ENCODE measurements around the gene CIB4.

Gene CIB4

DNA sequence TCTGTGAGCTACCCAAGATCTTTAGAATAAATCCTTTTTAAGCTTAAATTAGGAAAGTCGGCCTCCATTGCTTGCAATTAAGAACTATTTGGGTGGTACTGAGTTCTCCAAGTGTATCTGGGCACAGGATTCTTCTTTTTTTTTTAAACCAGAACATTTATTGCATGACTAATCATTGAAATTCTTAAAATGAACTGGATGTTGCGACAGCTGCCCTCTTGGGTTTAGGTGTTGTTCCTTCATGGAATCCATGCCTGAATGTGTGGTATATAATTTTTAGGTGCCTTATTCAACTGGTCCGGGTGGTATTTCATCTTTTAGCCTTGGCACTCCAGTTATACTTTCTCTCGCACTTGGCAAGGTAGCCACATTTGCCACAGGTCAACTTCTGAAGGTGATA, 36.9 kb upstream of the CIB4 start:
- H3K27ac ChIP-seq = no peak overlapping the region
- no peak overlapping the region for H3K4me2 ChIP-seq (ENCODE audit: low read length)
- H3K4me1 ChIP-seq = peaks cover 4% of the 10 kb centered on the region
- H2AFZ ChIP-seq = no peak overlapping the region
- no peaks in the 10 kb centered on the region for H3K9me3 ChIP-seq (ENCODE audit: control insufficient read depth, low read length)
- no peak for TF ChIP-seq CTCF (IDR thresholded peaks at IDR 0.05)
- no peaks in the 10 kb centered on the region for H3K36me3 ChIP-seq (ENCODE audit: control insufficient read depth, insufficient read depth, low read length)
- no peaks in the 10 kb centered on the region for H3K79me2 ChIP-seq
- no peak overlapping the region for H3K9ac ChIP-seq
- H3K4me3 ChIP-seq (ENCODE audit: low read depth, low read length) = no peak overlapping the region
- H3K27me3 ChIP-seq (ENCODE audit: control insufficient read depth, insufficient read depth, low read length) = no peaks in the 10 kb centered on the region

DNA sequence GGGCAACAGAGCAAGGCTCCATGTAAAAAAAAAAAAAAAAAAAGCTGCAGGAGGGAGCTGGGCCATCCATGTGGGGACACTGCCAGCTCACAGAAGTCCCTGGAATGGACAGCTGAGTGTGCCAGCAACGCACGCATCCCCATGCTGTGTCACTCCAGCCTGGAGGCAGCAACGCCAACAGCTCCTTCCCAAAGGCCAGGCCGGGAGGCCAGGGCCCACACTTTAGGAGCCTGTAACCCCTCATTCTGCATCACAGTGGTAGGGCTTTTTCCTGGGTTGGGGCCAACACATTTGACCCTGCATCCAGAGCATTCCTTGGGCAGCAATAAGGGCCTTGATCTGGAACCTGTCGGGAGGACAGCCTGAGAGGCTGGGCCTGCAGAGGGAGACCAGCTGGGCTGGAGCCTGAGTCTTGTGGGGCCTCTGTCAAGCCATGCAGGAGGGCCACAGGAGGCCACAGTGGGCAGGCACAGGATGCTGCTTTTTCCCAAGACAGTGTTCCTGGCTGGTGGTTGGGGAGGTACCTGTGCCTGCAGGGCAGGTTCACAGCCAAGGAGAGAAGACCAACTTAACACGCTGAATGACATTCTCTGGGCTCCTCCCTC, 34.6 kb upstream of the CIB4 start:
- H3K79me2 ChIP-seq = no peaks in the 10 kb centered on the region
- H3K27me3 ChIP-seq (ENCODE audit: control insufficient read depth, insufficient read depth, low read length) = no peaks in the 10 kb centered on the region
- H3K9ac ChIP-seq = no peak overlapping the region
- no peak overlapping the region for H2AFZ ChIP-seq
- no peak for TF ChIP-seq CTCF (IDR thresholded peaks at IDR 0.05)
- H3K4me1 ChIP-seq = peaks cover 3% of the 10 kb centered on the region
- H3K36me3 ChIP-seq (ENCODE audit: control insufficient read depth, insufficient read depth, low read length) = no peaks in the 10 kb centered on the region
- no peak overlapping the region for H3K4me3 ChIP-seq (ENCODE audit: low read depth, low read length)
- no peak overlapping the region for H3K4me2 ChIP-seq (ENCODE audit: low read length)
- no peak overlapping the region for H3K27ac ChIP-seq
- no peaks in the 10 kb centered on the region for H3K9me3 ChIP-seq (ENCODE audit: control insufficient read depth, low read length)

DNA sequence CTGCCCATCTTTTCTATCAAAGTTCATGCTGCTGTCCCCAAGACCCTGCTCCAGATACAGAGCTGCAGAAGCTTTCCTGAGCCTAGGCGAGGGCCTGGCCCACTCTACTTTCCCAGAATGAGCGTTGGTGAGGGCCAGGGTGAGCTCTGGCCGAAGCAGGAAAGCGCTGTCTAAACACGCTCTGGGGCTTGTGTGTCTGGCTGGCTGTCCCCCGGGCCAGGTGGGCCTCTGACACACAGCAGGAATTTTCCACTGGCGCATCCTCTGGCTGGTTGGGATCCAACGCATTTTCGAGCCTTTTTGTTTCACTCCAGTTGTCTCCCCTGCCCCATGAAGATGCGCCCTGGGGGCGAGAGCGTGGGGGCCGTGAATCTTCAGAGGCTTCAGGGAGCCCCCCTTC, 33.6 kb upstream of the CIB4 start:
- Histone ChIP-seq H3K27ac (no peak overlapping the region), H3K9me3 (ENCODE audit: control insufficient read depth, low read length) (no peaks in the 10 kb centered on the region), H3K4me2 (ENCODE audit: low read length) (no peak overlapping the region), H3K4me3 (ENCODE audit: low read depth, low read length) (no peak overlapping the region), H3K9ac (no peak overlapping the region), H3K79me2 (no peaks in the 10 kb centered on the region), H3K36me3 (ENCODE audit: control insufficient read depth, insufficient read depth, low read length) (no peaks in the 10 kb centered on the region), H2AFZ (no peak overlapping the region), H3K27me3 (ENCODE audit: control insufficient read depth, insufficient read depth, low read length) (no peaks in the 10 kb centered on the region), H3K4me1 (peaks cover 3% of the 10 kb centered on the region)
- TF ChIP-seq CTCF (IDR thresholded peaks at IDR 0.05) = no peak

DNA sequence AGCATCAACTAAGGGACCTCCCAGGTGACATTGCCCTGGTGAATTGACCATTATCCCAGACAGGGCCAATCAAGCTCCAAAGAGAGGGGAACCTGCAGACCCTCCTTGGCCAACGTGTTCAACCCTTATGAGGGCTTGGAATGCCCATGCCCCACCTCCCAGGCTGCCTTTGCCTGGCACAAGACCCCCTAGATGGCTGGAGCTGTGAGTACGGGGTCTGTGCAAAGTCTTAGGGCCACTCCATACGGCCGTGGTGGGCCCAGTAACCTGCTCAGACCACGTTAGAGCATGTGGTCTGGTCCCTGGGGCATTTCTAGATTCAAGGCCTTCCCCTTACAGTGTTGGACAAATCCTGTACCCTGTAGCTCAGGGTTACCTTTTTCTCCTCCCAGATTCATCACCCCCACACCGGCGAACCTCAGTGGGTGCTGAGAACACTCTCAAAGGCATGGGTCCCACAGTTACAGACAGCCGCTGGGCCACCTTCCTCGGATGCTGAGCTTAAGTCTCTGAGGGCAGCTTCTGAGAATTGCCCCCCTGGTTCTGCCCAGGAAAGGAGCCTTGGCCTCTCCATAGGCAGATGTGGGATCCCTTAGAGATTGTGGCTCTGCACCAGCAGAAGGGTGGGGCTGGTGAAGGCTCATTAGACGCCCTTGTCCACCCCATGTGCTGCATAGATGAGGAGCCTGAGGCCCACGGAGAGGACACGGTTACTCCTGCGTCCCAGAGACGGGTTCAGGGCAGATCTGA, 33.0 kb upstream of the CIB4 start:
- H3K27ac ChIP-seq = no peak overlapping the region
- no peak overlapping the region for H2AFZ ChIP-seq
- no peak for TF ChIP-seq CTCF (IDR thresholded peaks at IDR 0.05)

More for the DNA sequence above, 33.0 kb upstream of the CIB4 start:
- Histone ChIP-seq H3K4me1 (peaks cover 3% of the 10 kb centered on the region), H3K36me3 (ENCODE audit: control insufficient read depth, insufficient read depth, low read length) (no peaks in the 10 kb centered on the region), H3K27me3 (ENCODE audit: control insufficient read depth, insufficient read depth, low read length) (no peaks in the 10 kb centered on the region), H3K9me3 (ENCODE audit: control insufficient read depth, low read length) (no peaks in the 10 kb centered on the region), H3K4me2 (ENCODE audit: low read length) (no peak overlapping the region), H3K4me3 (ENCODE audit: low read depth, low read length) (no peak overlapping the region), H3K79me2 (no peaks in the 10 kb centered on the region), H3K9ac (no peak overlapping the region)

Measured in parathyroid adenoma (tissue), 2 donors.